GM19324 (cell line): ENCODE data around the gene NRAP.

Source experiments
- ATAC-seq: cut with Tn5 transposase; IDR thresholded peaks from one replicate; pipeline ENCODE4 v1.9.1; 2021; ENCODE audit warnings: mild to moderate bottlenecking, moderate library complexity; ENCODE audit not compliant: unreplicated experiment, low FRiP score

NRAP gene

GRCh38 chr10:113540845-113541548 is 122.8 kb downstream of the NRAP start:
- ATAC-seq, result no peak

GRCh38 chr10:113539789-113540188 is 124.1 kb downstream of the NRAP start:
- no peak for ATAC-seq
